Measurements from ENCODE around the gene CDHR2.

Gene CDHR2

GRCh38 chr5:176548967-176549444, at the start of gene CDHR2:
Gene CDHR2, plus strand, starts transcription at chr5:176549342. Its CDS starts 16,011 bp downstream, at chr5:176565353.
- DNase-seq (ENCODE audit: low read depth), result no peak

GRCh38 chr5:176500511-176500910, 48.6 kb upstream of the CDHR2 start:
- DNase-seq (ENCODE audit: low read depth), result no peak

GRCh38 chr5:176501333-176501732, 47.8 kb upstream of the CDHR2 start:
- DNase-seq (ENCODE audit: low read depth), result no peak

GRCh38 chr5:176503496-176503895, 45.6 kb upstream of the CDHR2 start:
- DNase-seq (ENCODE audit: low read depth), result no peak

GRCh38 chr5:176507911-176508310, 41.2 kb upstream of the CDHR2 start:
- no peak for DNase-seq (ENCODE audit: low read depth)

GRCh38 chr5:176508603-176509002, 40.5 kb upstream of the CDHR2 start:
- DNase-seq (ENCODE audit: low read depth), result no peak

- DNase-seq (ENCODE audit: low read depth), result no peak
Observed at GRCh38 chr5:176513788-176514187, 35.4 kb upstream of the CDHR2 start.

- DNase-seq (ENCODE audit: low read depth), result no peak
Observed at GRCh38 chr5:176514244-176514950, 34.7 kb upstream of the CDHR2 start.

GRCh38 chr5:176515396-176515795, 33.7 kb upstream of the CDHR2 start:
- no peak for DNase-seq (ENCODE audit: low read depth)

GRCh38 chr5:176517053-176517661, 32.0 kb upstream of the CDHR2 start:
- no peak for DNase-seq (ENCODE audit: low read depth)

GRCh38 chr5:176519810-176520720, 29.1 kb upstream of the CDHR2 start:
- DNase-seq (ENCODE audit: low read depth), result no peak

- no peak for DNase-seq (ENCODE audit: low read depth)
Observed at GRCh38 chr5:176521286-176521685, 27.9 kb upstream of the CDHR2 start.

GRCh38 chr5:176521699-176522263, 27.4 kb upstream of the CDHR2 start:
- DNase-seq (ENCODE audit: low read depth), result no peak

GRCh38 chr5:176524138-176524537, 25.0 kb upstream of the CDHR2 start:
- DNase-seq (ENCODE audit: low read depth), result no peak

- DNase-seq (ENCODE audit: low read depth), result no peak
Observed at GRCh38 chr5:176524987-176525386, 24.2 kb upstream of the CDHR2 start.

- DNase-seq (ENCODE audit: low read depth), result no peak
Observed at GRCh38 chr5:176525677-176526076, 23.5 kb upstream of the CDHR2 start.

- DNase-seq (ENCODE audit: low read depth), result no peak
Observed at GRCh38 chr5:176526462-176526861, 22.7 kb upstream of the CDHR2 start.

- DNase-seq (ENCODE audit: low read depth), result no peak
Observed at GRCh38 chr5:176527246-176528222, 21.6 kb upstream of the CDHR2 start.

- no peak for DNase-seq (ENCODE audit: low read depth)
Observed at GRCh38 chr5:176528301-176528700, 20.8 kb upstream of the CDHR2 start.

GRCh38 chr5:176528761-176529115, 20.4 kb upstream of the CDHR2 start:
- DNase-seq (ENCODE audit: low read depth), result no peak

GRCh38 chr5:176529116-176529740, 19.9 kb upstream of the CDHR2 start:
- no peak for DNase-seq (ENCODE audit: low read depth)
